ENCODE data around the gene NBL1.

GRCh38 chr1:19655718-19656080, 11.6 kb downstream of the NBL1 start:
- TF ChIP-seq POLR2AphosphoS5 (IDR thresholded peaks at IDR 0.05) (no peak), CTCF (IDR thresholded peaks at IDR 0.05) (no peak)
